Stimulated activated CD8-positive, alpha-beta memory T cell treated with anti-CD3 and anti-CD28 coated beads, Interleukin-12 subunit alpha, Interleukin-12 subunit beta, amount 100 ng/mL, for 24 hours (primary cell): ENCODE measurements around the gene GLIPR2.
"Not testable (repeated sequence)": the region's sequence is repeated elsewhere in the genome, so short reads cannot be mapped to it uniquely, and the experiment has no call there.

Experiments used
- DNase-seq: peaks from one replicate; pipeline ENCODE4 v3.0.0-alpha.2; 2020; ENCODE audit errors: extremely low read depth

The GLIPR2 gene

GRCh38 chr9:36144309-36145232, 8.0 kb downstream of the GLIPR2 start:
- DNase-seq: no peak

GRCh38 chr9:36145970-36146369, 9.4 kb downstream of the GLIPR2 start:
- DNase-seq: no peak

- no peak for DNase-seq
Measured at GRCh38 chr9:36146651-36147050, 10.1 kb downstream of the GLIPR2 start.

GRCh38 chr9:36147441-36148175, 11.1 kb downstream of the GLIPR2 start:
- no peak for DNase-seq

GRCh38 chr9:36148311-36149051, 11.9 kb downstream of the GLIPR2 start:
- no peak for DNase-seq

- DNase-seq: no peak
Measured at GRCh38 chr9:36149197-36149596, 12.7 kb downstream of the GLIPR2 start.

- no peak for DNase-seq
Measured at GRCh38 chr9:36150574-36151315, 14.2 kb downstream of the GLIPR2 start.

- DNase-seq: peak; percentile 72
Measured at GRCh38 chr9:36151316-36152210, 15.0 kb downstream of the GLIPR2 start.

GRCh38 chr9:36152741-36153438, 16.4 kb downstream of the GLIPR2 start:
- no peak for DNase-seq

GRCh38 chr9:36153746-36154145, 17.2 kb downstream of the GLIPR2 start:
- DNase-seq: no peak

GRCh38 chr9:36154331-36154952, 17.9 kb downstream of the GLIPR2 start:
- no peak for DNase-seq

- no peak for DNase-seq
Measured at GRCh38 chr9:36156116-36156515, 19.6 kb downstream of the GLIPR2 start.

- DNase-seq: no peak
Measured at GRCh38 chr9:36158122-36158521, 21.6 kb downstream of the GLIPR2 start.

- DNase-seq: no peak
Measured at GRCh38 chr9:36158917-36159316, 22.4 kb downstream of the GLIPR2 start.

GRCh38 chr9:36159509-36159908, 23.0 kb downstream of the GLIPR2 start:
- DNase-seq: not testable (repeated sequence)

- not testable (repeated sequence) for DNase-seq
Measured at GRCh38 chr9:36160126-36160525, 23.6 kb downstream of the GLIPR2 start.

GRCh38 chr9:36161187-36161586, 24.7 kb downstream of the GLIPR2 start:
- DNase-seq: no peak

GRCh38 chr9:36162211-36162738, 25.7 kb downstream of the GLIPR2 start:
- DNase-seq: no peak
